HuH-7 (cell line): ENCODE results near the gene SHH.

ENCODE experiments used
- DNase-seq: peaks from one replicate; pipeline ENCODE4 v3.0.0; 2011; ENCODE audit warnings: low spot score

The SHH gene

GRCh38 chr7:155806096-155806871, 6.0 kb downstream of the SHH start:
- DNase-seq: no peak

GRCh38 chr7:155805826-155806095, 6.5 kb downstream of the SHH start:
- no peak for DNase-seq

DNA sequence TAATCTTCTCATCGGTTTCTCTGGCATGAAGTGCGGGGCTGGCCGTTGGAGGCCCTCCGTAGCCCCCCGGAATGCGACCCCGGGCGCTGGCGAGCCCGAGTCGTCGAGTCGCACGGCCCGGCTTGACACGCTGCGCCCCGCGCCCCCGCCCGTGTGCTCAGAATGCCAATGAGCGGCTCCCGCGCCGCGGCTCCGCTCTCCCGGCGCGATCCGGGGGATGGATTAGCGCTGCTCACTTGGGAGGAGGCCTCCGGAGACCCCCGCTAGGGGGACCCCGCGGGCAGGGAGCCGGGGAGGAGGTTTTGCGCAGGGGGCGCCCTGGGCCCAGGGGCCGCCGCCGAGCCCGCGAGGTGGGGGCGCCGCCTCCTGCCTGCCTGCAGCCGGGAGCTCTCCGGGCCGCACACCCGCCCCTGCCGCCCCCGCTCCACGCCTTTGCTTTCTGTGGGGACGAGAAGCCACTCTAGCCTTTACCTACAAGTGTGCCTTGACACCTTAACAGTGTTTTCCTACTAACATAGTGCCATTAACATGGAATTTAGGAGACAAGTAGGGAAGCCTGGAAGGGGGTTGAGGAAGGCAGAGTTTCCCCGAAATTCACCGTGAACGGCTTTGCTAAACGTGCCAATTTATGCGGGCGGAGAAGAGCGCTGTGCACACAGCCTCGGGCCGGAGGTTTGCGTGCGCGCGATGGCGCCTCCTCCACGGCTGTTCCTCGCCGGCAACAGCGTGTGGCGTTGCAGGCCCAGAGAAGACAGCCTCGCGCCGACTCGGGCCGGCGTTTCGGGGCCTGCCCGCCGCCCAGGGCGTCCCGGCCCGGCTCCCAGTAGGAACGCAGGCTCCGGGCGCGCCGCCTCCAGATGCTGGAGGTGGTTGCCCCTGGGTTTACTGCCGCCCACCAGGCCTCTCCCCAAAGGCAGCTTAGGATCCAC, 7.1 kb downstream of the SHH start:
- DNase-seq: no peak

- no peak for DNase-seq
These were observed 7.8 kb downstream of the SHH start for GRCh38 chr7:155804431-155804831.

DNA sequence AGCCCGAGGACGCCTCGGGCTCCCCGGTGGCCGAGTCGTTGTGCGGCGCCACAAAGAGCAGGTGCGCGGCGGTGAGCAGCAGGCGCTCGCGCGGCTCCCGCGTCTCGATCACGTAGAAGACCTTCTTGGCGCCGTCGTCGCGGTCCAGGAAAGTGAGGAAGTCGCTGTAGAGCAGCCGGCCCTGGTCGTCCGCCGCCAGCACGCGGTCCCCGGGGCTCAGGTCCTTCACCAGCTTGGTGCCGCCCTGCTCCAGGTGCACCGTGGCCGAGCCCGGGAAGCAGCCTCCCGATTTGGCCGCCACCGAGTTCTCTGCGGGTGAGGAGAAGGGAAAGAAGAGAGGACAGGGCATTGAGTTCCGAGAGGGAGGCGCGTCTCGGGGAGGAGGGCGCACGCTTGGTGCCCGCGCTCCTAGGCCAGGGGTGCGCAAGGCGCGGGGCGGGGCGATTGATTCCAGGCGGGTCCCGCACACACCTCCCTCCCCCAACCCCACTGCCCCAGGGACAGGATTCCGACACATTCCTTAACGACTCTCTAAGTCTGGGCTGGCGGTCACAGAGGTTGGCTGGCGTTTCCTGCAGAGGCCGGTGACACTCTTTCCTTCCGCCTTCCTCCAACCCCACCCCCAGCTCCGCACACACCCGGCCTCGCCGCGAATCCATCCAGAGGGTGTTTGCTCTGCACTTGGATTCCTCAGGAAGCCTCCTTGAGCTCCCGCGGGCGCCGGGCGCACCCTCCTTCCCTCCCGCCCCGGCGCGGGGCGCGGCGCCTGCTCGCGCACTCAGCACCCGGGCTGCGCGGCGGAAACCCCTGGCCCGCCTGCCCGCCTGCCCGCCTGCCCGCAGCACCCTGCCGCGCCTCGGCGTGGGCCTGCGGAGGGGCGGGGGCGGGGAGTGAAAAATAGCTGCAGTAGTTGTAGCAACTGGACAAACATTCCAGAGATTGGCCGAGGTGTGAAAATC, 8.6 kb downstream of the SHH start:
- no peak for DNase-seq

DNA sequence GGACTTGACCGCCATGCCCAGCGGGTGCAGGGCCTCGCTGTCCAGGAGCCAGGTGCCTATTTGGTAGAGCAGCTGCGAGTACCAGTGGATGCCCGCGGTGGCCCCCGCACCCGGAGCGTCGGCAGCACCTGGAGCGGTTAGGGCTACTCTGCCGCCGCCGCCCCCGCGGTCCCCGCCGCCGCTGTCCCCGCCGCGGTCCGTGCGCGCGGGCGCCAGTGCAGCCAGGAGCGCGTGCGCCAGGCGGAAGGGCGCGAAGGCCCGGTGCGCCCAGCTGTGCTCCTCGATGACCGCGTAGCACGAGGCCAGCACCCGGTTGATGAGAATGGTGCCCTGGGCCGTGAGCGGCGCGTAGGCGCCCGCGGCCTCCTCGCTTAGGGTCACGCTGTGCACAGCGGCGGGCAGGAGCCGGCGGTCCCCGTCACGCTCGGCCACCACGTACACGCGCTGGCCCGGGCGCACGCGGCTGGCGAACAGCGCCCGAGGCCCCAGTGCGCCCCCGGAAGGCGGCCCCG, 9.3 kb downstream of the SHH start:
- no peak for DNase-seq

GRCh38 chr7:155802291-155802690, 10.0 kb downstream of the SHH start:
- no peak for DNase-seq

- no peak for DNase-seq
These were observed 11.5 kb downstream of the SHH start for GRCh38 chr7:155800741-155801267.

- no peak for DNase-seq
These were observed 12.0 kb downstream of the SHH start for GRCh38 chr7:155800301-155800700.

- DNase-seq: no peak
These were observed 12.7 kb downstream of the SHH start for GRCh38 chr7:155799514-155799913.

- DNase-seq: no peak
These were observed 13.4 kb downstream of the SHH start for GRCh38 chr7:155798673-155799439.

GRCh38 chr7:155797262-155798250, 14.7 kb downstream of the SHH start:
- no peak for DNase-seq

DNA sequence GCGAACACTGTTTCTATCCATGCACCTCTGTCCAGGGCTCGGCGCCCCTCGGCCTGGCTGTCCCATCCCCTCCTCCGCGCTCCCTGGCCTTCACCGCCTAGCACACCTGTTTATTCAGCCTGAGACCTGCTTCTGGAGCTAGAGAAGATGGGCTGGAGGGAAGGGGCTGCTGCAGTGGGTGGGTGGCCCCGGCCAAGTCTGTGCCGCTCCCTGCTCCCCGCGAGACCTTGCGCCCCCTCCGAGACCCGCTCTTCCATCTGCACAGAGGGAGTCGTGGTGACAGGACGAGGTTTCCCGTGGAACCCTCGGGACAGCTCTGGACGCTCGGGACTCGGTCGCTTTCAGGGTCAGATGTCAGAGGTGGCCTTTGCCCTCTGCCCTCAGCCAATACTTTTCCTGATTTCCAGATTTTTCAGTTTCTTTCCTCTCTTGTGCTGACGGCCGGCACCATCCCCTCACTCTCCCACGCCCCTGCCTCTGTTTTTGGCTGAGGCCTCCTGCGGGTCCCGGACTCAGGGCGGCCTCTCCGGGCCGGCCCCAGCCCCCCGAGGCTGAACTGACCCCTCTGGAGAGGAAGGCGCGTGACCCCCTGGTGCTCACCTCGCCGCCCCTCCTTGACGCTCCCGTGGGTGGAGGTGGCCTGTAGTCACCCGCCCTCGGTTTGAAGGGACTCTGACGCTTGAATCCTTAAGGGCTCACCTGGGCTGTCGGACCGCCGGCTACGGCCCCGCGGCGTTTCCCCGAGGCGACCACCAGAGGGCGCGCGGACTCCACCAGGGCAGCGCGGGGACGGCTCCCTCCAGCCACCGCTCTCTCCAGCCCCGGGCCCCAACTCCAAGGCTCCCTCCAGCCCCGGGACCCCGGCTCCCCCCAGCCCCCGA, 15.6 kb downstream of the SHH start:
- peak; percentile 97 for DNase-seq

- no peak for DNase-seq
These were observed 16.3 kb downstream of the SHH start for GRCh38 chr7:155795951-155796350.

DNA sequence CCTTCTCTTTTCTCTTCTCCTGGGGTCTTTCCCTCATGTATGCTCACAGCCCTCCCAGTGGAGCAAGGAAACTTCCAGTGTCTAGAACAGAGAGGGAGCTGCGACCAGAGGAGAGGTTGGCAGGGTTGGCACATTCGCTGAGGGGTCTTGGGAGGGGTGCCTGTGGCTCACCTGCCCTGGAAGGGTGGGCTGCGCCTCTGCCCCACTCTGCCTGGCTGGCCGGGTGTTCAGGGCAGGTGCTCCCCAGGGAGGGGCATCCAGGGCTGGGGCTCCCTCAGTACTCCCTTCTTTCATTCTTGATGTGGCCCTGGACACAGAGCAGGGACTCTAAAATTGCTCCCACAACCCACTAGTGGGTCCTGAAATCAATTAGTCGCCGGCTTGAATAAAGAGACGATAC, 16.9 kb downstream of the SHH start:
- no peak for DNase-seq

DNA sequence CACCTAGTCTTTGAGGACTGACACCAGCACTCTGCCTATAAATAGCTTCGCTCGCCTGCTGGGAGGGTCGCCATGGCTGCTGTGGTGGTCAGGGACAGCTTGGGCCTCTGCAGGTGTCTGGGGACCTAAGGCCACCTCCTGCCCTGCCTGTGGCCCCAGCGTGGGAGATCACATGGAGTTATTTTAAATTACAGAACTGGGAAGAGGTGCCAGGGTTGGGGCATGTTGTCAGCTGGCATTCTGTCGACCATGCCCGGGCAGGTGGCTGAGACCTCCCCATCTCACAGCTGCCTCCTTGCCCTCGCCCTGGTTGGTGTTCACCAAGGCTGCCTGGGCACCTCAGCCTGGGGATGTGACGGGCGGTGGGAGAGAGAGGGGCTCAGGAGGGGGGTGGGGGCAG, 18.1 kb downstream of the SHH start:
- DNase-seq: no peak

DNA sequence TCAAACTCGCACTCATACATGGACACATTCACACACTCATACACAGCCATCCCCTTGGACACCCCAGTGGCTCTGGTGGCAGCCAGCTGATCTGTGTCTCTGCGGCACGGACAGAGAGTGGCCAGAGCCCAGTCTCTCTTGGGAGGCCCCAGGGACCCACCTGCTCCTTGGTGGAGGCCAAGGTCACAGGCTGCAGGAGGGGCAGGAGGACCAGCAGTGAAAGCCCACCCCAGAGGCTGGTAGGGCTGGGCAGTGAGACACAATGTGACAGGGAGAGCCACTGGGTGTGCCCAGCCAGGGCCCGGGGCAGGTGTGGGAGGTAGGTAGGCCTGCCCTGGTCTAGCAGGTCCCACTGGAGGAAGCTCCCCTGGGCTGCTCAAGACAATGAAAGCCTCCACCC, 18.5 kb downstream of the SHH start:
- no peak for DNase-seq

DNA sequence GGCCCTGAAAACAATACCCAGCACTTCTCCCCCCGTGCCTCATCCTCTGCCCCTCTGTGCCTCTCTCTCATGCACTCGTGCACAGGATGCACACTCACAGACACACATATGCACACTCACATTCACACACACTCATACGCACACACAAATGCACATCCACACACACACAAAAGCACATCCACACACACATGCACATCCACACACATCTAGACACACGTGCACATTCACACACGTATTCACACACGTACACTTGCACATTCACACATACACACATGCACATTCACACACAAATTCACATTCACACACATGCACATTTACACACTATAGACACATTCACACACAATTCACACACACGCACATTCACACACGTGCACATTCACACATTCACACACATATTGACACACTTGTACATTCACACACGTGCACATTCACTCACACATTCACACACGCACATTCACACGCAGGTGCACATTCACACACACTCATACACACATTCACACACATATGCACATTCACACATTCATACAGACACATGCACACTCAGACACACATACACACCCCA, 19.2 kb downstream of the SHH start:
- DNase-seq: no peak
